Fibroblast of lung (primary cell): ENCODE results near the gene FAM83D. TPM values are rescaled to one million over a fixed set of nuclear protein-coding genes. Genes with fewer than 3 reads are reported as not detected.

Source experiments
- DNase-seq, 2 donors: peaks; one replicate each; pipeline versions ENCODE4 v3.0.0 to v3.0.0-alpha.2; 2010; ENCODE audit warnings: low read depth in 2 of 2
- H2AFZ ChIP-seq: 2 replicates; pipeline ENCODE4 v1.5.1; 2012; ENCODE audit warnings: low read length, control low read depth, inconsistent platforms
- H3K27ac ChIP-seq: 2 replicates; pipeline ENCODE4 v1.5.1; 2011; ENCODE audit warnings: low read length, control low read depth; ENCODE audit not compliant: insufficient read depth
- H3K27me3 ChIP-seq: 2 replicates; pipeline ENCODE4 v1.5.1; 2011; ENCODE audit warnings: mild to moderate bottlenecking, low read length; ENCODE audit not compliant: control insufficient read depth, insufficient read depth
- H3K36me3 ChIP-seq: 2 replicates; pipeline ENCODE4 v1.5.1; 2011; ENCODE audit warnings: low read length; ENCODE audit not compliant: control insufficient read depth, insufficient read depth
- H3K4me1 ChIP-seq: 2 replicates; pipeline ENCODE4 v1.5.1; 2011; ENCODE audit warnings: low read length; ENCODE audit not compliant: control insufficient read depth, insufficient read depth; ENCODE audit errors: extremely low read depth
- H3K4me2 ChIP-seq: 2 replicates; pipeline ENCODE4 v1.5.1; 2011; ENCODE audit warnings: low read length, control low read depth; ENCODE audit not compliant: insufficient read depth; ENCODE audit errors: extremely low read depth
- H3K4me3 ChIP-seq, 4 experiments: fragments of 200-600 bp in 1 of 4; sonication (generic) in 1 of 4; replicated peaks in 1 of 4; 2 replicates each; pipeline ENCODE4 v1.5.1; 2011 to 2016; ENCODE audit warnings: low read length in 4 of 4, low read depth in 3 of 4, mild to moderate bottlenecking in 3 of 4, control low read depth in 2 of 4, inconsistent platforms in 1 of 4, mixed read lengths in 1 of 4; ENCODE audit not compliant: insufficient read depth in 1 of 4; ENCODE audit errors: control extremely low read depth in 1 of 4
- H3K79me2 ChIP-seq: 2 replicates; pipeline ENCODE4 v1.5.1; 2012; ENCODE audit warnings: mild to moderate bottlenecking, low read length, inconsistent platforms; ENCODE audit not compliant: control insufficient read depth, insufficient read depth
- H3K9ac ChIP-seq: 2 replicates; pipeline ENCODE4 v1.5.1; 2011; ENCODE audit warnings: mild to moderate bottlenecking, low read length, control low read depth; ENCODE audit not compliant: insufficient read depth
- H3K9me3 ChIP-seq: 2 replicates; pipeline ENCODE4 v1.5.1; 2012; ENCODE audit warnings: low read depth, low read length; ENCODE audit not compliant: control insufficient read depth, insufficient read depth
- H4K20me1 ChIP-seq: 2 replicates; pipeline ENCODE4 v1.5.1; 2011; ENCODE audit warnings: low read length; ENCODE audit not compliant: control insufficient read depth, insufficient read depth; ENCODE audit errors: extremely low read depth
- CTCF ChIP-seq, 2 donors: IDR thresholded peaks in 1 of 2; conservative IDR thresholded peaks in 1 of 2; 1 replicate in 1 of 2; 2 replicates in 1 of 2; pipeline ENCODE4 v1.5.1; 2011 to 2012; ENCODE audit warnings: low read length in 2 of 2, control low read depth in 1 of 2, inconsistent platforms in 1 of 2, low read depth in 1 of 2, mild to moderate bottlenecking in 1 of 2
- EZH2 ChIP-seq: IDR thresholded peaks from 2 replicates; pipeline ENCODE4 v1.5.1; 2012; ENCODE audit warnings: low read length, control low read depth, mild to moderate bottlenecking; ENCODE audit errors: missing control alignments
- polyA plus RNA-seq, 2 donors: library from polyadenylated mRNA; depleted of rRNA in 1 of 2; stranded (reverse) in 1 of 2; unstranded in 1 of 2; fragments of >200 nt; gene quantifications; 2 replicates each; pipeline ENCODE4 v1.2.1, GENCODE V29; 2011 to 2012; ENCODE audit warnings: missing spikeins in 1 of 2
- total RNA-seq: library from RNA; depleted of rRNA; stranded (reverse); fragments of >200 nt; gene quantifications from 2 replicates; pipeline ENCODE4 v1.2.1, GENCODE V29; 2014

FAM83D gene
- total and polyA plus RNA-seq, 2 donors (not counting 1 experiment from before 2014, with no cell fraction given), result 21.3 to 34.5 TPM

GRCh38 chr20:38950254-38950653 is 24.0 kb downstream of the FAM83D start:
- Histone ChIP-seq H3K9me3 (no peaks in the 10 kb centered on the region), H3K36me3 (peaks cover 13% of the 10 kb centered on the region), H3K4me2 (no peak overlapping the region), H3K27me3 (no peaks in the 10 kb centered on the region), H4K20me1 (no peaks in the 10 kb centered on the region), H3K79me2 (peaks cover 5% of the 10 kb centered on the region), H3K4me3 (no peak overlapping the region), H3K4me1 (no peaks in the 10 kb centered on the region), H3K27ac (no peak overlapping the region), H2AFZ (no peak overlapping the region), H3K9ac (no peak overlapping the region)
- no peak for TF ChIP-seq CTCF (conservative IDR thresholded peaks at IDR 0.05 in 1 of 2, IDR thresholded peaks at IDR 0.05 in 1 of 2; ENCODE audit: low read depth in 1 of 2, low read length in 2 of 2)
- TF ChIP-seq EZH2, result no peak
- DNase-seq, result no peak

DNA sequence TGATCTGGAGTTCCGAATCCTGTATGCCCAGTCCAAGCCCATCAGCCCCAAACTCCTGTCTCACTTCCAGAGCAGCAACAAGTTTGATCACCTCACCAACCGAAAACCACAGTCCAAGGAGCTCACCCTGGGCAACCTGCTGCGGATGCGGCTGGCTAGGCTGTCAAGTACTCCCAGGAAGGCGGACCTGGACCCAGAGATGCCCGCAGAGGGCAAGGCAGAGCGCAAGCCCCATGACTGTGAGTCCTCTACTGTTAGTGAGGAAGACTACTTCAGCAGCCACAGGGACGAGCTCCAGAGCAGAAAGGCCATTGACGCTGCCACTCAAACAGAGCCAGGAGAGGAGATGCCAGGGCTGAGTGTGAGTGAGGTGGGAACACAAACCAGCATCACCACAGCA is 25.4 kb downstream of the FAM83D start:
- H2AFZ ChIP-seq, result no peak overlapping the region
- H3K4me2 ChIP-seq, result no peak overlapping the region
- H4K20me1 ChIP-seq, result no peaks in the 10 kb centered on the region
- no peak for DNase-seq
- H3K79me2 ChIP-seq, result peaks cover 3% of the 10 kb centered on the region
- no peaks in the 10 kb centered on the region for H3K27me3 ChIP-seq
- H3K9ac ChIP-seq, result no peak overlapping the region
- no peaks in the 10 kb centered on the region for H3K9me3 ChIP-seq
- H3K4me1 ChIP-seq, result no peaks in the 10 kb centered on the region
- H3K36me3 ChIP-seq, result peaks cover 13% of the 10 kb centered on the region
- no peak overlapping the region for H3K27ac ChIP-seq
- H3K4me3 ChIP-seq, result no peak overlapping the region
- TF ChIP-seq EZH2, result no peak
- no peak for TF ChIP-seq CTCF (conservative IDR thresholded peaks at IDR 0.05 in 1 of 2, IDR thresholded peaks at IDR 0.05 in 1 of 2; ENCODE audit: low read depth in 1 of 2, low read length in 2 of 2)

DNA sequence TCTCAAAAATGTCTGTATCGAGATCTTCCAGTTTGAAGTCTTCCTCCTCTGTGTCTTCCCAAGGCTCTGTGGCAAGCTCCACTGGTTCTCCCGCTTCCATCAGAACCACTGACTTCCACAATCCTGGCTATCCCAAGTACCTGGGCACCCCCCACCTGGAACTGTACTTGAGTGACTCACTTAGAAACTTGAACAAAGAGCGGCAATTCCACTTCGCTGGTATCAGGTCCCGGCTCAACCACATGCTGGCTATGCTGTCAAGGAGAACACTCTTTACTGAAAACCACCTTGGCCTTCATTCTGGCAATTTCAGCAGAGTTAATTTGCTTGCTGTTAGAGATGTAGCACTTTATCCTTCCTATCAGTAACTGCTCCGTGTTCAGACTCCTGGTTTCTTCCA is 25.9 kb downstream of the FAM83D start:
- TF ChIP-seq EZH2 (no peak), CTCF (conservative IDR thresholded peaks at IDR 0.05 in 1 of 2, IDR thresholded peaks at IDR 0.05 in 1 of 2; ENCODE audit: low read depth in 1 of 2, low read length in 2 of 2) (no peak)

More for the DNA sequence above, 25.9 kb downstream of the FAM83D start:
- no peaks in the 10 kb centered on the region for H4K20me1 ChIP-seq
- no peaks in the 10 kb centered on the region for H3K9me3 ChIP-seq
- peaks cover 13% of the 10 kb centered on the region for H3K36me3 ChIP-seq
- no peaks in the 10 kb centered on the region for H3K4me1 ChIP-seq
- H3K9ac ChIP-seq, result no peak overlapping the region
- H3K4me2 ChIP-seq, result no peak overlapping the region
- peaks cover 3% of the 10 kb centered on the region for H3K79me2 ChIP-seq
- H3K27me3 ChIP-seq, result no peaks in the 10 kb centered on the region
- H3K27ac ChIP-seq, result no peak overlapping the region
- H2AFZ ChIP-seq, result no peak overlapping the region
- H3K4me3 ChIP-seq, result no peak overlapping the region
- no peak for DNase-seq
